HG02852 (cell line): Measurements from ENCODE around the gene OSER1.
"Not testable (repeated sequence)": the region's sequence is repeated elsewhere in the genome, so short reads cannot be mapped to it uniquely, and the experiment has no call there.

Experiments
- ATAC-seq: cut with Tn5 transposase; IDR thresholded peaks from one replicate; pipeline ENCODE4 v1.9.1; 2021; ENCODE audit warnings: mild to moderate bottlenecking, moderate library complexity; ENCODE audit not compliant: unreplicated experiment

The OSER1 gene

DNA sequence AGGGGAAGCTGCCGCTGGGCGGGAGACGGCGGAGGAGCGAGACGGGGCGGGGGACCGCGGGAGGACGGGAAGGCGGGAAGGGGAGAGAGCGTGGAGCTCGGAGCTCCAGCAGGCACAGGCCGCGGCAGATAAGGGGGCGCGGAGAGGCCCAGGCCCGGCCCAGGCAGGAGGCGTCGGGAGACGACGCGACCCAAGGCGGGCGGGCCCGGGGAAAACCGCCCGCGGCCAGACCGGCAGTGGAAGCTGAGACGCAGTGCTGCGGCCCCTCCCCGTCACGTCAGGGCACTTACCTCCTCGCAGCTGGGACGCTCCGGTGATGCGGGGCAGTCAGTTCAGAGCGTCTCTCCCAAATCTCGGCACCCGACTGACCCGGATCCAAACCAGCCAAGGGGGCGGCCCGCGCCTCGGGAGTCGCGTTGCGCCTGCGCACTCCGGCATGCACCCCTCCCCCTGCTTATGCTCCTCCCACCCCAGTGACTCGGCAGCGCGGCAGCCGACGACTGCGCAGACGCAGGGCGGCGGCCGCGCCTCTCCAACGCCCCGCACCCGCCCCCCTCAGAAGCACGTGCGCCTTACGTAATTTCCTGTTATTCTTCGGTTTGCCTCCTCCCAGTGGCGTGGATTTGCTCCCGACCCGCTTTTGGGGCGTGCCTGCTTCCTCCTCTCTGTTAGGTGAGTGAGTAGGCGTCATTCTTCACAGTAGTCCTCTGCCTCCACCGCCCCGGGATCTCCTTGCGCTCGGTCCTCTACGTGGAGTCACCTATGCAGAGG, at the start of gene OSER1:
TSS of gene OSER1 (minus strand) at position 366 of the 771 bp plus-strand sequence. CDS start 3,814 bp downstream, outside the sequence.
- peak; percentile 83 for ATAC-seq

DNA sequence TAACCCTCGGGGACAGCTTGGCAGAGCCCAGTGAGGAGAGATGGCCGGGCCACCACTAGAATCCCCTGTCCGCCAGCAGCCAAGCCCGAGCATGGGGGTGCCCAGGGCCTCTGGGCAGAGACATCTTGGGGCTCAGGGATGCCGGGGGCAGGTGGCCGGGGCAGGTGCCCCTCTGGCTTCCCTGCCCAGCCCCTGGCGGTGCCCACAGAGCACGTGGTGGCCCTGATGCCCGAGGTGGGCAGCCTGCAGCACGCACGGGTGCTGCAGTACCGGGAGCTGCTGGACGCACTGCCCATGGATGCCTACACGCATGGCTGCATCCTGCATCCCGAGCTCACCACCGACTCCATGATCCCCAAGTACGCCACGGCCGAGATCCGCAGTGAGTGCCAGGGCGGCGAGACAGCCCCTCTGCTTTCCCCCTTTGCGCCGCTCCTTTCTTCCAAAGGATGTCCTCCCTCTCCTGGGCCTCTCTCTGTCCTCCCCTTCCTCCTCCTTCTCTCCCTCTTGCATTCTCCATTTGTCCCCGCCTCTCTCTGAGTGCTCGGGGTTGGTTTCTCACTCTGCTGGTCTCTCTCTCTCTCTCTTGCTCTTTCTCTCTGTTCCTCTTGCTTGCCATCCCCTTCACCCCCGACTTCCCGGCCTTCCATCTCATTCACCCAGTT, 47.8 kb upstream of the OSER1 start:
- ATAC-seq, result no peak

DNA sequence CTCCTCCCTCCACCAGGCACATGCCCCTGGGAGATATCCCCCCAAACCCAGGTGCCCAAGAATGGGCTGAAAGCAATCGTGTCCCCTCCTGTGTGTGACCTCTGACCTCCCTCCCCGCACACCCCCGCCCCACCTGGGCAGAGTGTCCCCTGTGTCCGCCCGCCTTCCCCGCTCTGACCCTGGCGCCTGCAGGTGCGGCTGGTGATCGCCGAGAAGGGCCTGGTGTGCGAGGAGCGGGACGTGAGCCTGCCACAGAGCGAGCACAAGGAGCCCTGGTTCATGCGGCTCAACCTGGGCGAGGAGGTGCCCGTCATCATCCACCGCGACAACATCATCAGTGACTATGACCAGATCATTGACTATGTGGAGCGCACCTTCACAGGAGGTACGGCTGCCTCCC, 46.4 kb upstream of the OSER1 start:
- no peak for ATAC-seq

DNA sequence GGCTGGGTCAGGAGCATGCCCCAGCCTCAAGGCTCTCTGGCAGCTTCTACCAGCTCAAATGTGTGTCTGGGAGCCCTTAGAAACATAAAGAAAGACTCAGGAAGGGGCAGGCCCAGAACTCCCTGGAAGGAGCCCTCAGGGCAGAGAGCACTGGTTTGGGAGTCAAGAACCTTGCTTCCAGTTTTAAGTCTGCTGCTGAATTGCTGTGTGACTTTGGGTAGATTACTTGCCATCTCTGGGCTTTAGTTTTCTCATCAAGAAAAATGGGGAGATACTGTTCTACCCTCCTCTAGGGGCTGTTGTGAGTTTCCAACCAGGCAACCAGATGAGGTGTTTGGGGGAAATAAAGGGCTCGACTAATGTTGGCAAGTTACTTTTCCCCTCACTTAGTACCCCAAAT, 45.4 kb upstream of the OSER1 start:
- ATAC-seq, result no peak

DNA sequence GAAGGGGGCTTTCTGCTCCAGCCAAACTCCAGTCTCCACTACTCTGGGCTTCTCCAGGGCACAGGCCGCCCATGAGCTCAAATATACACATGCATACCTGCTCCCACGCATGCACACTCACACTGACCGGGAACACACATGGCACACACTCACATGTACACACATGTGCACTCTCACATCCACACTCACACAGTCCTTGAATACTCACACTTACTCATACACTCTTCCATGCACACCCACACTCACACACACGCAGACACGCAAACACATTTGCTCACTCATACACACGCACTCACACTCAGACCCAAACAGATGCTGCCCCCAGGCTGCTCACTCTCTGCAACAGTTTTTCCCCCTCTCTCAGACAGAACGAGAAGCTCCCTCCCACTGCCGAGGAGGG, 43.5 kb upstream of the OSER1 start:
- ATAC-seq, result no peak

DNA sequence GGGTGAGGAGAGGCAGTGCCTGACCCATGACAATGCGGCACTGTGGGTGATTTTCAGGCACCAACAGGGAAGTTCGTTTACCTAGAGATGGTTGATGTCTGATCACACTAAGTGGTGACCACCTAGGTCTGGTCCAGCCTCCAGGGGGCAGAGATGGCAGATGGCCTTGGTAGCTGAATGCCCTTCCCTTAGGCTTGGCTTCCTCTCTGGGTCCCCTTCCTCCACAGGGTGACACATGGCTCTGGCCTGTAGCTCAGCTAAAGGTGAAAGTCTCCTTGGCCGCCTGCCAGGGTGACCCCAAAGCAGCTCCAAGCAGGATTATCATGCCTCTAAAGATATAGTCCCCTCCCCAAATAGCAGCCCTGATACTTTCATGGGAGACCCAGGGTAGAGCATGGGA, 43.0 kb upstream of the OSER1 start:
- ATAC-seq, result no peak

DNA sequence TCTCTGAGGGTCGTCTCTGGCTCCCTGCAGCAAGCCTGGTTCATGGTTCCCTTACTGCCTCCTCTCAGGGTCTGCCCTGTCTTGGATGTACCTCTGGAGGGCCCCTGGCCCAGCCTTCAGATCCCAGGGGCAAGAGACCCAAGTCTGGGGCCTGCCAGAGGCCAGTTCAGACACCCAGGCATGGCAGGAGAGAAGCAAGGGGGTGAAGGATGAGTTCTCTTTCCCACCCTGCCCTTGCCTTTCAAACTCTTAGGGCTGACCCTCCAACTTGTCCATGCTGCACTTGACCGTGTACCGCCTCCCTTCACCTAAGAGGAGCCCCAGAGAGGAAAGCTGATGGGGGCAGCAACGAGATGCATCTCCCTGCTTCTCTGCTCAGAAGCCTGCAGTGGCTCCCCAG, 40.7 kb upstream of the OSER1 start:
- ATAC-seq, result no peak

DNA sequence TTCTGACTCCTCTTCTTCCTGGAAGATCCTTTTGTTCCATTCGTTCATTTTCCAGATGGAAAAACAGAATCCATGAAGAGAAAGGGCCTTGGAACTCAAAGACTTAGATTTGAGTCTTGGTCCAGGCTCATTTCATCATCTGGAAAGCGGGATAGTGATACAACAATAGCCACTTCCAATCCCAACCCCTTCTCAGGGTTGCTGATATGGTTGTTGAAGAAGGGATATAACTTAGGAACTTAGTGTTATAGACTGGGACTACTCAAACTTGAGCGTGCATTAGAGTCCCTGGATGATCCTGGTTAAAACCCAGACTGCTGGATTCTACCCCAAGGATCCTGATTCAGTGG, 37.8 kb upstream of the OSER1 start:
- ATAC-seq, result no peak

DNA sequence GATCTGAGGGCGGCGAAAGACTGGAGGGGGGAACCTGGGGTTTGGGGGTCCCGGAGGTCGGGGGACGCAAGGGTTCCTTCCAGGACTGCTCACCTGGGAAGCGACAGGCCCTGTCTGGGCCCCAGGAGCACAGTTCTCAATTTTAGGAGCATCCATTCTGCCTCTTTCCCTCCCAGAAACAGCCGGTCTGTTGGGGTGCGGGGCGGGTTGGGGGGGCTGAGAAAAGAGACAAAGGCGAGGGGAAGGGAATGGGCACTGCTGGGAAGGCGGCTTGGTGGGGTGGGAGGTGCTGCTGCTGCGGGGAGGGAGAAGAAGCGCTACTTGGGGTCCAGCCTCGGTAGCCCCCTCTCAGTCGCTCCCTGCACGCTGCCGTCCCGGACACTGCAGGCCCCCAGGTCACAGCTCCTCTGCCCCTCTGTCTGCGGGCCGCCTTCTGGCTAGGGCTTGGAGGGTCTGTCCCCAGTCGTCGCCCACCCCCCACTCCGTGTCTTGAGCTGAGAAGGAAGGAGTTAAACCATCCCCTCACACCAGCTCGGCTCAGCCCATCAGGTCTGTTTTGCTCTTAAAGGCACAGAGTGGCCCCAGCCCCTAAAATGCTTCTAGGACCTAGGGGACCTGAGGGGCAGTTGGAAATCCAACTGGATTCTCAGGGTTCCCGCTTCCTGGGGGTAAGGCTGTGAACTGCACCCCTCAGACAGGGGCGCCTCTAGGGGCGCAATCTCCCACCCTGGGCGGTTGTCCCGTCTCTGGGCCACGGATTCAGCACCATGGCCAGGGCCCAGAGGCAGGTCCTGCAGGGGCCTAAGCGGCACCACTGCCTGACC, 37.2 kb upstream of the OSER1 start:
- no peak for ATAC-seq

DNA sequence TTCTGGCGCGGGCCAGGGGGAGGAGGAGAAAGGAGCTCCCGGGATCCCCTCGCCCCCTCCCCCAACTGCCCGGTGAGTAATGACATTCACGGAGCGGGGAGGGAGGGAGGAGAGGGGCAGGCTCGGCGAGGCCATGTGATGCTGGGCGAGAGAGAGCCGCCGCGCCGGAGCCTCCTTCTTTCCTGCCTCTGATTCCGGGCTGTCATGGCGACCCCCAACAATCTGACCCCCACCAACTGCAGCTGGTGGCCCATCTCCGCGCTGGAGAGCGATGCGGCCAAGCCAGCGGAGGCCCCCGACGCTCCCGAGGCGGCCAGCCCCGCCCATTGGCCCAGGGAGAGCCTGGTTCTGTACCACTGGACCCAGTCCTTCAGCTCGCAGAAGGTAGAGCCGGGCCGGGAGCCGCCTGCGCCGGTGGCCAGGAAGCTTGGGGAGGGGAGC, 36.6 kb upstream of the OSER1 start, which contains the start of gene GDAP1L1:
TSS of gene GDAP1L1 (plus strand) at position 178 of the 441 bp plus-strand sequence. CDS start at position 205, 27 bp downstream.
- ATAC-seq, result no peak

DNA sequence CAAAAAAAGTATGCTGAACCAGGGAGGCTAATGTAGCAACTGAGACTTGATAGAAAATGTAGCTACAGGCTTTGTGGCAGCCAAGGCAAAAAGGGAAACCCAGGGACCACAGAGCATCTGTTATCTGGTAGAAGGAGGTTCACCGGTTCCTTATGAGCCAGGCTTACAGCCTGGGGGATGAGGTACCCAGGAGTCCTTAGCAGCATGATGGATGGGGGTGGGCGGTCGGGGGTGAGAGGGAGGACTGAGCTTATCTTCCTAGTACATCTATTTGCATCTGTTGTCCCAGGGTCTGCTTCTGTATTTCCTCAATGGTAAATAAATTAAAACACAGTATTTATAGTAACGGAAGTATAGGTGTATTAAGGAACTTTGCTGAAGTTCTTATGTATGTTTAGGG, 35.4 kb upstream of the OSER1 start:
- ATAC-seq, result no peak

DNA sequence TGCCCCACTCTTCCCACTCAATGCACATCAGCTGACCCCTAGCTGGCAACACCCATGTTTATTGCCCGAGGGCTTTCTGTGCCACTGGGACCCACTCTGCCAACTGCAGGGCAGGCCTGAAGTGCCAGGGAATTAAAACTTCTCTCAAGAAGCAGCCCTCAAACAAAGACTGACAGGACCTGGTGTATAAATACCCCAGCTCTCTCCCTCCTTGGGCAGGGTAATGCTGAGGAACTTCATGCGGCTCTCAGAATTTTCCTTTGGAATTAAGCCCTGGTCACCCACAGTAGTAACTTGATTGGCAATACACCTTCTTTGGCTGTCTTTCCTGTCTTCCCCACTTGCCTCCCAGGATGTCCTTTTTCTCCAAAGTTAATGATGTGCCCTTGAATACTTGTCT, 31.2 kb upstream of the OSER1 start:
- no peak for ATAC-seq

DNA sequence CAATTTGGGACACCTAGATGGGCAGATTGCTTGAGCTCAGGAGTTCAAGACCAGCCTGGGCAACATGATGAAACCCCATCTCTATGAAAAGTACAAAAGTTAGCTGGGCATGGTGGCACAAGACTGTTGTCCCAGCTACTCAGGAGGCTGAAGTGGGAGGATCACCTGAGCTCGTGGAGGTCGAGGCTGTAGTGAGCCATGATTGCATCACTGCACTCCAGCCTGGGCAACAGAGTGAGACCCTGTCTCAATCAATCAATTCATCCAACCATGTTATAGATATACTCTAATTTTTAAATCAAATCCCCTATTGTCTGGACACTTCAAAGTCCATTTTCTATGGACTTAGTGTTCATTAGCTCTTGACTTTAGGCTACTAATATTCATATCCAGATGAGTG, 26.3 kb upstream of the OSER1 start:
- ATAC-seq, result not testable (repeated sequence)

DNA sequence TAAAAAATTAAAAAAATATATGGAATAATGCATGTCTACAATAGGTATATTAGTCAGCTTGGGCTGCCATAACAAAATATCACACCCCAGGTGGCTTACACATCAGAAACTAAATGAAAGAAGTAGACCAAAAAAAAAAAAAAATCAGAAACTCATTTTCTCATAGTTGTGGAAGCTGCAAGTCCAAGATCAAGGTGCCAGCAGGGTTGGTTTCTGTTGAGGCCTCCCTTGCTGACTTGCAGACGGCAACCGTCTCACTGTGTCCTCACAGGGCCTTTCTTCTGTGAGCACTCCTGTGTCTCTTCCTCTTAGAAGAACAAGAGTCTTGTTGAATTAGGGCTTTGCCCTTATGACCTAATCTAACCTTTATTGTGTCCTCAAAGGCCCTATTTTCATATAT, 25.1 kb upstream of the OSER1 start:
- no peak for ATAC-seq

DNA sequence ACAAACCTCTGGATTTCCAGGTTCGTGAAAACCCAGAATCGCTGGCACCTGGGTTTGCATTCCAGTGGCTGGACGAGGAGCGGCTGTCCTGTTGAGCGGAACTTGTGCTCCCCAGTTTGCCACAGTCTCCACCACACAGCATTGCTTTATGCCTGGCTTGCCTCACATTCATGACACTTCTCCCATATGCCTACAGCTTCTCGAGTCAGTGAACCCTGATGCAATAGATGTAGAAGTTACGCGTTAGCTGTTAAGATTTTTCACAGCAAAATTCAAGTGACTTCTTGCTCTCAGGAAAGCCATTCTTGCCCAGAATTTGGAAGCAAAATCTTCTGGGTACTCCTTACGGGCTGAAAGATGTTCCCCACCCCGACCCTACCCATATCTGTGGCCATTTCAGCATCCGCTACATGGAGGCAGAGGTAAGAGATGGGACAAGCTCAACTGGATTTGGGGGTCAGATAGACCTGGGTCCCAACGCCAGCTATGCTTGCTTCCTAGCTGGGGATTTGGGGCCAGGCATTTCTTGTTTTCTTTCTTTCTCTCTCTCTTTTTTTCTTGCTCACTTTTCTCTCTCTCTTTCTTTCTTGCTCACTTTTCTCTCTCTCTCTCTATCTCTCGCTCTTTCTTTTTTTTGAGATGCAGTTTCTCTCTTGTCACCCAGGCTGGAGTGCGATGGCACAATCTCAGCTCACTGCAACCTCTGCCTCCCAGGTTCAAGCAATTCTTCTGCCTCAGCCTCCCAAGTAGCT, 24.2 kb upstream of the OSER1 start:
- no peak for ATAC-seq

DNA sequence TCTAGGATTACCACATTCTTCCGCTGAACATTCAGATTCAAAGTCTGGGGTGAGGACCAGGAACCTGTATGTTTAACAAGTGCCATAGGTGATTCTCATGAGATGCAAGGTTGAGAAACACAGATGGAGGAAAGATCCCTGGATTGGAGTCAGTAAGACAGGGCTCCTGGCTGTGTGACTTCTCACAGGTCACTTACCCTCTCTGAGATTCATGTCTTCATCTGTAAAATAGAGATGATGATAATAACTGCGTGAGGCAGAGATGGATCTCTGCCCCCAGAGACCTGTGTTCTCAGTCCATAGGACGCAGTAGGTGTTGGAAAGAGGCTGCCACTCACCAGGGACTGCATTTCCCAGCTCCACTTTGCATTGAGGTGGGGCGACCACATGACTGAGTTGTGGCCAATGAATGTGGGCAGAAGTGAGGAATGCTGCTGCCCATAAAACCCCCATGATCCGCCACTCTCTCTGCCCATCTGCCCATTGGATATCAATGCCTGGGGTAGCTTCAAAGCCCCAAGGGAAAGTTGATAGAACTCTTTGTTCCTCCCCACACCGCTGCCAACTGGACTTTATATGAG, 23.0 kb upstream of the OSER1 start:
- no peak for ATAC-seq

DNA sequence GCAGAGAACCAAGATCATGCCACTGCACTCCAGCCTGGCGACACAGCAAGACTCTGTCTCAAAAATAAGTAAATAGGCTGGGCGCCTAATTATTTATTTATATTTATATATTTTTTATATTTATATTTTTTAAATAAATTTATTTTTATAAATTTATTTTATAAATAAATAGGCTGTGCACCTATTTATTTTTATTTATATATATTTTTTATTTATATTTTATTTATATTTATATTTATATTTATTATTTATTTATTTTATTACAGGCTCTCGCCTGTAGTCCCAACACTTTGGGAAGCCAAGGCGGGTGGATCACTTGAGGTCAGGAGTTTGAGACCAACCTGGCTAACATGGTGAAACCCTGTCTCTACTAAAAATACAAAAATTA, 21.9 kb upstream of the OSER1 start:
- ATAC-seq, result not testable (repeated sequence)

DNA sequence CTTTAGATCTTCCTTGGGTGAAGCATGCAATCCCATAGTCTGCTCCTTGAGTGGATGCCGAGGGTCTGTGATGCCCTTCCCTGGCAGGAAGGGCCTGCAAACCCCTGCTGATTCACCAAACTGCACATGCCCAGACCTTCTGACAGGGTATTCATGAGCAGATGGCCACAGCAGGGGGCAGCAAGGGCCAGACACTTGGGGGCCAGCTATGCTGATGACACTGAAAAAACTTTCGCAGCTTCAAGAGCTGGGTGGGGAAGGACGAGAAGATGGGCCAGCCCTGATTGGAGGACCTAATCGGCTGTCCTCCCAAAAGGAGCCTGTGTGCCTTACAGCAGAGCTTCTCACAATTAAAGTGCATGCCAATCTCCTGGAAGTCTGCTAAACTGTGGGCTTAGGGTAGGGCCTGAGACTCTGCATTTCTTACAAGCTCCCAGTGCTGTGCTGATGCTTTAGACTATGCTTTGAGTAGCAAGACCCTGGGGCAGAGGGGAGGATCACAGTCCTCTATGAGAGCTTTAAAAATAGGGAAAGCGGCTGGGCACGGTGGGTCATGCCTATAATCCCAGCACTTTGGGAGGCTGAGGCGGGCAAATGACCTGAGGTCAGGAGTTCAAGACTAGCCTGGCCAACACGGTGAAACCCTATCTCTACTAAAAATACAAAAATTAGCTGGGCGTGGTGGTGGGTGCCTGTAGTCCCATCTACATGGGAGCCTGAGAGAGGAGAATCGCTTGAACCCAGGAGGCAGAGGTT, 21.3 kb upstream of the OSER1 start:
- no peak for ATAC-seq

DNA sequence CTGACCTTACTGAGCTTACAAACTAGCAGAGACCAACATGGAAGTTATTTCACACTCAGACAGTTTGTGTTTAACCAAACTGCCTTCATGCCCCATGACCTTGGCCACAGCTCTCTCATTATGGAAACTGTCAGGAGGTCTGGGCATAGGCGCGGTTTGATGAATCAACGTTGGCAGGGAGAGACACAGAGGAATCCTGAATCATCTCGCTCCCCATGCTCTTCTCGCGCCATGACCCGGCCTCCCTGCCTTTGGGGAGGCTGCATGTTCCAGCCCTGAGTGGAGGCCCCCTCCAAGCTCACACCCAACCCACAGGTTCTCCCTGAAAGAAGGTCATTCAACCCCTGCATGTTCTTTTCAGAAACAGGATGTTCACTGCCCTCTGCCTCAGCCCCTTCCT, 20.6 kb upstream of the OSER1 start:
- ATAC-seq, result no peak
